Tibial artery (tissue), 4 donors: Measurements from ENCODE around the gene ARHGEF9.

Experiments used
- DNase-seq, 2 donors: peaks; one replicate each; pipeline ENCODE4 v3.0.0-alpha.2; 2019
- H3K27ac ChIP-seq, 2 donors: fragments of 200-600 bp; sonication (generic) in 1 of 2; 1 replicate in 1 of 2; 2 replicates in 1 of 2; pipeline ENCODE4 v1.5.1; 2018 to 2019; ENCODE audit warnings: mild to moderate bottlenecking in 1 of 2
- H3K27me3 ChIP-seq, 2 donors: fragments of 200-600 bp; sonication (generic) in 1 of 2; one replicate each; pipeline versions ENCODE4 v1.5.1 to v1.6.0; 2016 to 2019
- H3K36me3 ChIP-seq, 3 donors: fragments of 200-600 bp; sonication (generic) in 2 of 3; one replicate each; pipeline ENCODE4 v1.5.1; 2016 to 2019; ENCODE audit warnings: mild to moderate bottlenecking in 2 of 3
- H3K4me1 ChIP-seq, 4 donors: fragments of 200-600 bp; sonication (generic) in 2 of 4; 1 replicate in 3 of 4; 2 replicates in 1 of 4; pipeline ENCODE4 v1.5.1; 2016 to 2019
- H3K4me3 ChIP-seq, 2 donors: fragments of 200-600 bp; sonication (generic) in 1 of 2; 1 replicate in 1 of 2; 2 replicates in 1 of 2; pipeline ENCODE4 v1.5.1; 2018 to 2019; ENCODE audit warnings: mild to moderate bottlenecking in 2 of 2
- H3K9me3 ChIP-seq, 3 donors: fragments of 200-600 bp; sonication (generic) in 1 of 3; one replicate each; pipeline ENCODE4 v1.5.1; 2016 to 2019
- intact Hi-C: fragments of 100-400 bp; cut with DNase I; formaldehyde crosslinking; loops from one replicate; pipeline ENCODE4 v1.15.0; 2023; ENCODE audit warnings: low total_unique reads
- TF ChIP-seq, protein P1 (sequence below), 2 experiments: fragments of 200-600 bp in 1 of 2; fragments of 450-650 bp in 1 of 2; IDR thresholded peaks; one replicate each; pipeline ENCODE4 v1.5.1; 2017 to 2019; ENCODE audit warnings: antibody characterized with exemption in 2 of 2, mild to moderate bottlenecking in 1 of 2, moderate library complexity in 1 of 2

ARHGEF9 gene

DNA sequence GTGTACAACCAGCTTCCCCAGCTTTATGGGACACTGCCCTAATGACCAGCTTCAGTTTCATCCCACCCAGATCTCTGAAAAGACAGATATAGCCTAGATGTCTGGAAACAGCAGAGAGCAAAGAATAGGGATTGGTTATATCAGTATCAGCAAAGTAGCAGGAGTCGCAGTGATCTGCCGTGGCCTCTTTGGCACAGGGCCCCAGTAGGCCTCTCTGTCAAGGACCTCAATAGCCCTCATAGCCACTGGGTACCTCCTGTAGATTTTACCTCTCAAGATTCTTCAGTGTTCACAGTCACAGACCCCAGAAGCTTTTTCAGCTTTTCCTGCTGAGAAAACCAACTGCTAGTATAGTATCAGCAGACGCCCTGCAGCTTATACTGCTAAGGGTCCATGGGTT lies 104.6 kb downstream of the ARHGEF9 start:
- DNase-seq, result no peak
- no peak overlapping the region for H3K27ac ChIP-seq
- TF ChIP-seq, protein P1, sequence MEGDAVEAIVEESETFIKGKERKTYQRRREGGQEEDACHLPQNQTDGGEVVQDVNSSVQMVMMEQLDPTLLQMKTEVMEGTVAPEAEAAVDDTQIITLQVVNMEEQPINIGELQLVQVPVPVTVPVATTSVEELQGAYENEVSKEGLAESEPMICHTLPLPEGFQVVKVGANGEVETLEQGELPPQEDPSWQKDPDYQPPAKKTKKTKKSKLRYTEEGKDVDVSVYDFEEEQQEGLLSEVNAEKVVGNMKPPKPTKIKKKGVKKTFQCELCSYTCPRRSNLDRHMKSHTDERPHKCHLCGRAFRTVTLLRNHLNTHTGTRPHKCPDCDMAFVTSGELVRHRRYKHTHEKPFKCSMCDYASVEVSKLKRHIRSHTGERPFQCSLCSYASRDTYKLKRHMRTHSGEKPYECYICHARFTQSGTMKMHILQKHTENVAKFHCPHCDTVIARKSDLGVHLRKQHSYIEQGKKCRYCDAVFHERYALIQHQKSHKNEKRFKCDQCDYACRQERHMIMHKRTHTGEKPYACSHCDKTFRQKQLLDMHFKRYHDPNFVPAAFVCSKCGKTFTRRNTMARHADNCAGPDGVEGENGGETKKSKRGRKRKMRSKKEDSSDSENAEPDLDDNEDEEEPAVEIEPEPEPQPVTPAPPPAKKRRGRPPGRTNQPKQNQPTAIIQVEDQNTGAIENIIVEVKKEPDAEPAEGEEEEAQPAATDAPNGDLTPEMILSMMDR (IDR thresholded peaks at IDR 0.05), result no peak
- H3K9me3 ChIP-seq, result peaks cover 0 to 7% (median 0%) of the 10 kb centered on the region in 3 donors
- no peak overlapping the region for H3K4me3 ChIP-seq
- H3K27me3 ChIP-seq, result no peaks in the 10 kb centered on the region
- H3K36me3 ChIP-seq, result peaks cover 7 to 14% (median 11%) of the 10 kb centered on the region in 3 donors
- no peaks in the 10 kb centered on the region for H3K4me1 ChIP-seq
- intact Hi-C loops, result no loop called here

DNA sequence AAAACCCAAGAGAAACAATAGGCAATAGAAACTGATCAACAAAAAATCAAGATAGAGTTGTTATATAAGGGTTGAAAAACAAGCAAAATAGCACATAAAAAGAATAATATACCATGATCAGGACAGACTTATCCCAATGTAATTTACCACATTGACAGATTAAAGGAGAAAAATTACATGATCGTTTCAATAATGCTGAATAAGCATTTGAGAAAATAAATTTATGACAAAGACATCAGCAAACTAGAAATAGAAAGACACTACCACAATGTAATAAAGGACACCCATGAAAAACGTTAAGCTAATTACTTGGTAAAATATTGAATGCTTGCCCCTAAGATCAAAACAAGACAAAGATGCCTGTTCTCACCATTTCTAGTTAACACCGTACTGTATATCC lies 105.6 kb downstream of the ARHGEF9 start:
- Histone ChIP-seq H3K4me1 (no peaks in the 10 kb centered on the region), H3K9me3 (peaks cover 0 to 7% (median 0%) of the 10 kb centered on the region in 3 donors), H3K27ac (no peak overlapping the region), H3K36me3 (peaks cover 7 to 19% (median 14%) of the 10 kb centered on the region in 3 donors), H3K27me3 (no peaks in the 10 kb centered on the region), H3K4me3 (no peak overlapping the region)
- TF ChIP-seq, protein P1 (IDR thresholded peaks at IDR 0.05), result no peak
- intact Hi-C loops, result no loop called here
- no peak for DNase-seq

DNA sequence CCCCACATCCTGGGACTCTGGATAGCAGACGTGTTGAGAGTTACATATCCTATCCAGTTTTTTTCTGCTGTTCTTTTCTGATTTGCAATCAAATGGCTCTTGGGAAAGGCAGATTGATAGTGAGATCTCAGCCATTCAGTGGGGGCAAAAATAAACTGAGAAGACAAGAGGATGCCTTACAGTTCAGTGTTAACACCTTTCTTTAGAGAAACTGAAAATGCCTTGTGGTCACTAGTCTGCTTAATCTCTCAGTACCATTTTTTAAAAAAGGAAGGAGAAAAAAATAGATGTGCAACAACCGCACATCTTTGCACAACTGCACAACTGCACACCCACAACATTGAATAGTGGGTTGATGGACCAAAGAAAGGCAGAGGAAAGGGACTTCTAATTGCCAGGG lies 109.3 kb downstream of the ARHGEF9 start:
- no peak overlapping the region for H3K4me3 ChIP-seq
- DNase-seq, result no peak
- intact Hi-C loops, result no loop called here
- no peaks in the 10 kb centered on the region for H3K9me3 ChIP-seq
- peaks cover 14 to 45% (median 27%) of the 10 kb centered on the region in 3 donors for H3K36me3 ChIP-seq
- no peak overlapping the region for H3K27ac ChIP-seq
- TF ChIP-seq, protein P1 (IDR thresholded peaks at IDR 0.05), result no peak
- H3K27me3 ChIP-seq, result no peaks in the 10 kb centered on the region
- H3K4me1 ChIP-seq, result no peaks in the 10 kb centered on the region

DNA sequence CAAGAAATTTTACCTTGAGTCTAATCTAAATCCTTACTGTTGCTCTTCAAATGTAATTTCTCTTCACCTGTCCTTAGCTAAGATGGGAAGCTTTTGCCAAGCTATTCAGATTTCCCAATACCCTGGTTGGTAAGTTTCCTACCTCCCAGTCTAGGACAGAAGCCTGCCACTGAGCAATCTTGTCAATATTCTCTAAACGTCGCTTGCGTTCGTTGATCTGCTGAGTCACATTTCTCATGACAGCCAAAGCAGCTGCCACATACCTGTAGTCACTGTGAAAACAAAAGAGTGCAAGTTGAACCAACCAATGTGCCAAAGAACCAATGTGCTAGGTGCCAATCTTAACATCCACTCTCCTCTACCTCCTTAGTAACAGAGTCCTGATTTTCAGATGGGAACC lies 111.1 kb downstream of the ARHGEF9 start:
- intact Hi-C loops, result no loop called here
- Histone ChIP-seq H3K9me3 (no peaks in the 10 kb centered on the region), H3K27me3 (no peaks in the 10 kb centered on the region), H3K27ac (no peak overlapping the region), H3K4me3 (no peak overlapping the region), H3K36me3 (peaks cover 14 to 45% (median 29%) of the 10 kb centered on the region in 3 donors), H3K4me1 (no peaks in the 10 kb centered on the region)
- DNase-seq, result no peak
- TF ChIP-seq, protein P1 (IDR thresholded peaks at IDR 0.05), result no peak

DNA sequence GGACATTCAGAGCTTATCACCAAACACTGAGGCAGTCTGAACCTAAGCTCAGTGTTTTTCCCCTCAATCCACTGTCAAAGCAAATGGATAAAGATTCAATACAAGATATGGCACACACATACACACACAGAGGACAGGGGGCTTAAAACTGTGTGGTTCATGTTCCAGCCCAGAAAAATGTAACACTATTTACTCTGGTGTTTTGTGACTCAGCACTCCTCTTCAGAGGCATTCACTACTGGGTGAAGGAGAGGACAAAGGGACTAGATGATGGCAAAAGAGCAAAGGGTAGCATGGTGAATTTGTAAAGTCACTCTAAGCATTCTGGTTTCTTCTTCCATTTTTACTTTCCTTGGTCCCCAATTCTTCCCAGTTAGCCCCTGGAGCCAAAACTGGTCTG lies 120.3 kb downstream of the ARHGEF9 start:
- no peak overlapping the region for H3K4me3 ChIP-seq
- no peak for DNase-seq
- H3K27ac ChIP-seq, result peak overlapping the region in 1 of 2 donors; percentile 59
- H3K9me3 ChIP-seq, result no peaks in the 10 kb centered on the region
- intact Hi-C loops, result no loop called here
- no peaks in the 10 kb centered on the region for H3K27me3 ChIP-seq
- TF ChIP-seq, protein P1 (IDR thresholded peaks at IDR 0.05), result no peak
- peaks cover 0 to 12% (median 9%) of the 10 kb centered on the region in 3 donors for H3K36me3 ChIP-seq
- peaks cover 0 to 17% (median 0%) of the 10 kb centered on the region in 4 donors for H3K4me1 ChIP-seq

DNA sequence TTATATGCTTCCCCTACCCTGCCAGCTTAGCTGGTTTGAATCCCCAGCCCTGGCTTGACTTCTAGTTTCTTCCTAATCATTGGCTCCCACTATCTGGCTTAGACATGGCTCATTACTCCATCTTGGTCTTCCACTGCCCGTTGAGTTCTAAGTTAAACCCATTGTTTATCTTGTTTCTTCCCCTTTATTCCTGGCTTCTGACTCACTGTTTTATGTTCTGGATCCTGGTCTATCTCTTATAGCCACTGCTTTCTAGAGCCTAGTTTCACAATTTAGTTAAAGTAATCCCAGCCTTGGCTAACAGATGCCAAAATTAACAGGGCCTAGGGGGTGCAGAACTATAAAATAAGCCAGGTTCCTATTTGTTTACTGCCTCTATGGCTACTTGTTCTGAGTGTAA lies 120.9 kb downstream of the ARHGEF9 start:
- Histone ChIP-seq H3K4me1 (peaks cover 0 to 22% (median 0%) of the 10 kb centered on the region in 4 donors), H3K36me3 (peaks cover 0 to 12% (median 9%) of the 10 kb centered on the region in 3 donors), H3K27ac (peak overlapping the region; percentile 28 to 59), H3K27me3 (no peaks in the 10 kb centered on the region), H3K4me3 (no peak overlapping the region), H3K9me3 (no peaks in the 10 kb centered on the region)
- DNase-seq, result no peak
- TF ChIP-seq, protein P1 (IDR thresholded peaks at IDR 0.05), result no peak
- intact Hi-C loops, result no loop called here
